Suppressor macrophage treated with lipopolysaccharide for 4 hours (primary cell): ENCODE data around the gene LEP.
"Not testable (repeated sequence)": the region's sequence is repeated elsewhere in the genome, so short reads cannot be mapped to it uniquely, and the experiment has no call there.

Experiments
- DNase-seq: peaks from one replicate; pipeline ENCODE4 v3.0.0-alpha.2; 2020

The LEP gene

GRCh38 chr7:128275681-128276080, 34.6 kb downstream of the LEP start:
- DNase-seq, result peak; percentile 9

GRCh38 chr7:128278366-128278765, 37.3 kb downstream of the LEP start:
- no peak for DNase-seq

GRCh38 chr7:128279124-128279713, 38.1 kb downstream of the LEP start:
- DNase-seq, result no peak

GRCh38 chr7:128280451-128280850, 39.4 kb downstream of the LEP start:
- not testable (repeated sequence) for DNase-seq

- DNase-seq, result no peak
These were observed 40.7 kb downstream of the LEP start for GRCh38 chr7:128281605-128282380.

GRCh38 chr7:128284102-128284501, 43.0 kb downstream of the LEP start:
- DNase-seq, result no peak

- no peak for DNase-seq
These were observed 46.5 kb downstream of the LEP start for GRCh38 chr7:128287556-128287955.

GRCh38 chr7:128298004-128298403, 56.9 kb downstream of the LEP start:
- DNase-seq, result not testable (repeated sequence)

- DNase-seq, result no peak
These were observed 58.1 kb downstream of the LEP start for GRCh38 chr7:128299109-128299607.

GRCh38 chr7:128302139-128302538, 61.1 kb downstream of the LEP start:
- DNase-seq, result no peak

- no peak for DNase-seq
These were observed 62.1 kb downstream of the LEP start for GRCh38 chr7:128303133-128303532.

GRCh38 chr7:128303643-128304042, 62.6 kb downstream of the LEP start:
- DNase-seq, result peak; percentile 25

GRCh38 chr7:128304212-128304611, 63.1 kb downstream of the LEP start:
- no peak for DNase-seq

- peak; percentile 53 for DNase-seq
These were observed 66.0 kb downstream of the LEP start for GRCh38 chr7:128307061-128307460.
